HCT116 (cell line): ENCODE data around the gene IBA57. TPM values are rescaled to one million over a fixed set of nuclear protein-coding genes. Genes with fewer than 3 reads are reported as not detected.

Experiments
- ATAC-seq: fragments of 200-7000 bp; cut with Tn5 transposase; 2 replicates; pipeline ENCODE4 v1.9.1; 2020; ENCODE audit warnings: mild to moderate bottlenecking, moderate library complexity
- BruUV-seq: library from RNA; stranded (reverse); fragments of 400-500 nt; replicated peaks from 2 replicates; lab custom pipeline; 2021; lab: Mats Ljungman, UMichigan
- CTCF ChIA-PET: fragments of 300-600 bp; sonication (Branson Sonifier 250); formaldehyde crosslinking; loops from one replicate; lab custom pipeline; 2021; ENCODE audit warnings: antibody characterized with exemption; lab: Charles Lee
- POLR2A ChIA-PET: fragments of 300-600, 350-600 bp; sonication (Branson Sonifier 250); formaldehyde crosslinking; loops from one replicate; lab custom pipeline; 2021; ENCODE audit warnings: antibody characterized with exemption; lab: Charles Lee
- RAD21 ChIA-PET, 2 experiments: fragments of 300-600 bp; sonication (Branson Sonifier 250); formaldehyde crosslinking; loops; one replicate each; lab custom pipeline; 2023; ENCODE audit warnings: low total read pairs in 2 of 2; ENCODE audit not compliant: uncharacterized antibody in 2 of 2, unreplicated experiment in 2 of 2, low non-redundant PET in 1 of 2; lab: Charles Lee
- DNase-seq: peaks from one replicate; pipeline ENCODE4 v3.0.0-alpha.2; 2010; ENCODE audit warnings: low read depth, low spot score
- H2AFZ ChIP-seq: fragments of 200-600 bp; shearing (Covaris generic), sonication (generic); 2 replicates; pipeline ENCODE4 v1.6.1; 2017; ENCODE audit warnings: low read depth, mixed run types, mixed read lengths, antibody characterized with exemption, low read length; ENCODE audit not compliant: poor library complexity, severe bottlenecking
- H3K27ac ChIP-seq: 2 replicates; pipeline ENCODE4 v1.5.1; 2012; ENCODE audit warnings: low read depth, low read length
- H3K27me3 ChIP-seq: fragments of 200-600 bp; sonication (generic); 2 replicates; pipeline ENCODE4 v1.6.1; 2016; ENCODE audit warnings: mixed run types, low read length, mixed read lengths; ENCODE audit not compliant: insufficient read depth
- H3K36me3 ChIP-seq, 2 experiments: fragments of 200-500 bp in 1 of 2; fragments of 200-600 bp in 1 of 2; sonication (Bioruptor generic) in 1 of 2; sonication (generic) in 1 of 2; 2 replicates each; pipeline versions ENCODE4 v1.5.1 to v1.6.1; 2014 to 2016; ENCODE audit warnings: low read length in 2 of 2, inconsistent platforms in 1 of 2, mixed read lengths in 1 of 2, mixed run types in 1 of 2; ENCODE audit not compliant: insufficient read depth in 2 of 2, control insufficient read depth in 1 of 2
- H3K4me1 ChIP-seq, 2 experiments: fragments of 200-600 bp in 1 of 2; sonication (generic) in 1 of 2; 2 replicates each; pipeline versions ENCODE4 v1.5.1 to v1.6.1; 2012 to 2017; ENCODE audit warnings: low read length in 2 of 2, inconsistent platforms in 1 of 2, mild to moderate bottlenecking in 1 of 2, mixed read lengths in 1 of 2, mixed run types in 1 of 2, moderate library complexity in 1 of 2; ENCODE audit not compliant: insufficient read depth in 2 of 2, control insufficient read depth in 1 of 2
- H3K4me2 ChIP-seq: fragments of 200-600 bp; sonication (generic); 2 replicates; pipeline ENCODE4 v1.6.1; 2017; ENCODE audit warnings: mixed run types, low read length, mixed read lengths
- H3K4me3 ChIP-seq, 2 experiments: fragments of 200-600 bp in 1 of 2; sonication (generic) in 1 of 2; replicated peaks in 1 of 2; 2 replicates each; pipeline ENCODE4 v1.5.1; 2011 to 2016; ENCODE audit warnings: low read length in 2 of 2, control low read depth in 1 of 2, low read depth in 1 of 2, mild to moderate bottlenecking in 1 of 2, mixed read lengths in 1 of 2, mixed run types in 1 of 2
- H3K79me2 ChIP-seq: fragments of 200-600 bp; sonication (generic); 2 replicates; pipeline ENCODE4 v1.6.1; 2017; ENCODE audit warnings: mild to moderate bottlenecking, mixed run types, low read length, moderate library complexity, mixed read lengths; ENCODE audit not compliant: insufficient read depth
- H3K9ac ChIP-seq: fragments of 200-600 bp; sonication (generic); 2 replicates; pipeline ENCODE4 v1.6.1; 2016; ENCODE audit warnings: low read length, mixed read lengths
- H3K9me2 ChIP-seq: fragments of 200-600 bp; sonication (generic), shearing (Covaris generic); 2 replicates; pipeline ENCODE4 v1.6.1; 2017; ENCODE audit warnings: mixed run types, mild to moderate bottlenecking, moderate library complexity; ENCODE audit not compliant: insufficient read depth
- H3K9me3 ChIP-seq, 2 experiments: fragments of 200-500 bp in 1 of 2; fragments of 200-600 bp in 1 of 2; sonication (Bioruptor generic) in 1 of 2; sonication (generic) in 1 of 2; 2 replicates each; pipeline ENCODE4 v1.6.1; 2014 to 2017; ENCODE audit warnings: low read length in 2 of 2, mixed read lengths in 2 of 2, inconsistent platforms in 1 of 2, low read depth in 1 of 2, mild to moderate bottlenecking in 1 of 2, mixed run types in 1 of 2, moderate library complexity in 1 of 2; ENCODE audit not compliant: control insufficient read depth in 1 of 2, insufficient read depth in 1 of 2
- H4K20me1 ChIP-seq: fragments of 200-600 bp; sonication (generic), shearing (Covaris generic); 2 replicates; pipeline ENCODE4 v1.6.1; 2017; ENCODE audit warnings: mixed run types, mild to moderate bottlenecking, moderate library complexity; ENCODE audit not compliant: insufficient read depth
- CEBPB ChIP-seq: IDR thresholded peaks from 2 replicates; pipeline ENCODE4 v1.6.1; 2012; ENCODE audit warnings: low read depth
- EGR1 ChIP-seq: IDR thresholded peaks from 2 replicates; pipeline ENCODE4 v1.6.1; 2012; ENCODE audit warnings: low read depth
- ELF1 ChIP-seq: IDR thresholded peaks from 2 replicates; pipeline ENCODE4 v1.6.1; 2012; ENCODE audit warnings: low read depth, borderline replicate concordance
- EZH2 ChIP-seq: fragments of 200-600 bp; sonication (generic); IDR thresholded peaks from 2 replicates; pipeline ENCODE4 v1.6.1; 2017; ENCODE audit warnings: antibody characterized with exemption, mixed run types
- EZH2phosphoT487 ChIP-seq: fragments of 200-600 bp; IDR thresholded peaks from 2 replicates; pipeline ENCODE4 v1.6.1; 2018; ENCODE audit warnings: antibody characterized with exemption, borderline replicate concordance
- FOSL1 ChIP-seq: IDR thresholded peaks from 2 replicates; pipeline ENCODE4 v1.6.1; 2012; ENCODE audit warnings: low read depth
- JUND ChIP-seq: IDR thresholded peaks from 2 replicates; pipeline ENCODE4 v1.6.1; 2012
- POLR2A ChIP-seq: IDR thresholded peaks from 2 replicates; pipeline ENCODE4 v1.7.0; 2011; ENCODE audit warnings: borderline replicate concordance; ENCODE audit not compliant: insufficient read depth, insufficient read length; ENCODE audit errors: extremely low read depth
- RAD21 ChIP-seq: IDR thresholded peaks from 2 replicates; pipeline ENCODE4 v1.6.1; 2012; ENCODE audit warnings: low read depth, mild to moderate bottlenecking
- SP1 ChIP-seq: IDR thresholded peaks from 2 replicates; pipeline ENCODE4 v1.6.1; 2012; ENCODE audit warnings: low read depth
- SRF ChIP-seq: IDR thresholded peaks from 2 replicates; pipeline ENCODE4 v1.6.1; 2012; ENCODE audit warnings: low read depth
- TCF7L2 ChIP-seq: IDR thresholded peaks from 2 replicates; pipeline ENCODE4 v1.7.0; 2011; ENCODE audit warnings: borderline replicate concordance, inconsistent platforms; ENCODE audit not compliant: insufficient read depth, insufficient read length; ENCODE audit errors: extremely low read depth
- YY1 ChIP-seq: IDR thresholded peaks from 2 replicates; pipeline ENCODE4 v1.6.1; 2011; ENCODE audit warnings: low read length, low read depth, moderate library complexity, mild to moderate bottlenecking; ENCODE audit not compliant: insufficient replicate concordance; ENCODE audit errors: extremely low read depth
- ZFX ChIP-seq: fragments of 450-650 bp; IDR thresholded peaks from 2 replicates; pipeline ENCODE4 v1.6.1; 2017
- ZNF274 ChIP-seq: fragments of 200-500 bp; sonication (Bioruptor generic); IDR thresholded peaks from 2 replicates; pipeline ENCODE4 v1.6.1; 2014; ENCODE audit warnings: mild to moderate bottlenecking, low read depth, low read length, inconsistent platforms
- intact Hi-C: fragments of 100-400 bp; cut with micrococcal nuclease; formaldehyde crosslinking; loops from 2 replicates; pipeline ENCODE4 v1.10.0; 2022
- total RNA-seq: library from RNA; stranded (reverse); gene quantifications from one replicate; pipeline ENCODE4 v1.2.1, GENCODE V29; 2021; ENCODE audit not compliant: unreplicated experiment

Gene IBA57
- total RNA-seq, 1 experiment from 2014 or later, result 11.6 TPM

DNA sequence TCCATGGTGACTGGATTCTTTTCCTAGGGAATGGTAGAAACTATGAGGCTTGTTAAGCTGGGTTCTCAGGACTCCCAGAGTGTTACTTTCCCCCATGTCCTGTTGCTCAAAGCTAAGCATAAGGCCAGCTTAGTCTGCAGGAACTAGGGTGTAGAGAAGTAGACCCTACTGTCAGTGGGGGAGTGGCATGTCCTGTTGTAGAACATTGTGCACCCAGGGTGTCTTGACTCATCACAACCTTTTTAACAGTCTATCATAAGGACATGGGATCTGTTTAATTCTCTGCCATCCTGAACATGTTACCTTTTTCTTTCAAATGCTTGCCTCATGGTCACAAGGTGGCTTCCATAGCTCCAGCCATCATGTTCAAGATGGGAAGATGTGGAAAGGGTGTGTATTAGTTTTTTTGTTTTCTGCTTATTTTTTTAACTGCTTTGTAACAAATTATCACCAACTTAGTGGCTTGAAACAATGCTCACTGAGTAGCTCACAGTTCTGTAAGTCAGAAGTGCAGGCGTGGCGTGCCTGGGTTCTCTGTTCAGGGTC, 59.6 kb downstream of the IBA57 start:
- ChIA-PET CTCF (no interaction called here), RAD21 (no interaction called here), POLR2A (no interaction called here)
- no peak overlapping the region for H3K4me3 ChIP-seq
- H2AFZ ChIP-seq, result no peak overlapping the region
- ATAC-seq (no peak), DNase-seq (no peak)
- no peaks in the 10 kb centered on the region for H4K20me1 ChIP-seq
- no peak overlapping the region for H3K9ac ChIP-seq
- H3K9me2 ChIP-seq, result no peaks in the 10 kb centered on the region
- intact Hi-C loops, result no loop called here
- H3K36me3 ChIP-seq, result no peaks in the 10 kb centered on the region
- TF ChIP-seq YY1, result no peak
- TF ChIP-seq EZH2phosphoT487, result no peak
- TF ChIP-seq RAD21, result no peak
- no peak for TF ChIP-seq FOSL1
- no peak for TF ChIP-seq SP1
- TF ChIP-seq, all 23 proteins: peak for 0
- Histone ChIP-seq H3K4me2 (no peak overlapping the region), H3K79me2 (no peaks in the 10 kb centered on the region), H3K9me3 (no peaks in the 10 kb centered on the region), H3K27ac (no peak overlapping the region), H3K4me1 (peaks cover 0 to 5% of the 10 kb centered on the region in 2 experiments; a peak in 1 of 4 replicates), H3K27me3 (no peaks in the 10 kb centered on the region)
- BruUV-seq, result no TSS peak

DNA sequence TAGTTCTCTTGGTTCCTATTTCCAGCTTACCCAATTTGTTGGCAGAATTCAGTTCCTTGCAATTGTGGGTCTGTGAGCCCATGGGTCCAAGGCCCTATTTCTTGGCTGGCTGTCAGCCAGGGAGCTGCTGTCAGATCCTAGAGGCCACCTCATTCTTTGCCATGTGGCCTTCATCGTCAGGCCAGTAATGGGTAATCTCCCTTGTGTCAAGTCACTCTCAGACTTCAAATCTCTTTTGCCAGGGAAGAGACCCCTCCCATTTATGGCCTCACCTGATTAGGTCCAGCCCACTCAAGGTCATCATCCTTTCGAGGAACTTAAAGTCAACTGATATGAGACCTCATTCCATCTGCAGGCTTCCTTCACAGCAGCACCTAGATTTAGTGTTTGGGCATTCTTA, 60.1 kb downstream of the IBA57 start:
- no peak overlapping the region for H2AFZ ChIP-seq
- no peak overlapping the region for H3K9ac ChIP-seq
- no peak overlapping the region for H3K4me2 ChIP-seq
- TF ChIP-seq EGR1 (no peak), POLR2A (no peak), EZH2 (no peak), SRF (no peak), YY1 (no peak), SP1 (no peak), ZNF274 (no peak), ZFX (no peak), CEBPB (no peak), RAD21 (no peak), TCF7L2 (no peak), JUND (no peak), ELF1 (no peak), FOSL1 (no peak)
- H3K4me1 ChIP-seq, result peaks cover 0 to 5% of the 10 kb centered on the region in 2 experiments; a peak in 1 of 4 replicates
- no peaks in the 10 kb centered on the region for H3K79me2 ChIP-seq
- no peak overlapping the region for H3K4me3 ChIP-seq
- ATAC-seq, result no peak
- no TSS peak for BruUV-seq
- H3K27ac ChIP-seq, result no peak overlapping the region
- CTCF ChIA-PET, result no interaction called here
- H4K20me1 ChIP-seq, result no peaks in the 10 kb centered on the region
- H3K9me3 ChIP-seq, result no peaks in the 10 kb centered on the region
- H3K36me3 ChIP-seq, result no peaks in the 10 kb centered on the region
- intact Hi-C loops, result no loop called here
- H3K27me3 ChIP-seq, result no peaks in the 10 kb centered on the region
- RAD21 ChIA-PET, result no interaction called here
- POLR2A ChIA-PET, result no interaction called here
- H3K9me2 ChIP-seq, result no peaks in the 10 kb centered on the region
- DNase-seq, result no peak
